ENCODE results near the gene MBOAT1.

Gene MBOAT1

GRCh38 chr6:20243288-20243687, 31.0 kb upstream of the MBOAT1 start:
- TF ChIP-seq CTCF (IDR thresholded peaks at IDR 0.05; ENCODE audit: low read depth, low read length, missing control alignments), result no peak
- H3K27ac ChIP-seq, result no peak overlapping the region
- in situ Hi-C loops (cut with HindIII; ENCODE audit: low pct_ligation_motif_present, low sequenced_read_pairs), result no loop called here
- H3K36me3 ChIP-seq (replicated peaks), result no peaks in the 10 kb centered on the region
- DNase-seq, result no peak
- H3K4me3 ChIP-seq (ENCODE audit: low read depth, low read length), result no peak overlapping the region
- no peaks in the 10 kb centered on the region for H3K27me3 ChIP-seq (replicated peaks)

- no peaks in the 10 kb centered on the region for H3K36me3 ChIP-seq (replicated peaks)
- no peak overlapping the region for H3K4me3 ChIP-seq (ENCODE audit: low read depth, low read length)
- H3K27me3 ChIP-seq (replicated peaks), result no peaks in the 10 kb centered on the region
- H3K27ac ChIP-seq, result no peak overlapping the region
- in situ Hi-C loops (cut with HindIII; ENCODE audit: low pct_ligation_motif_present, low sequenced_read_pairs), result no loop called here
- no peak for TF ChIP-seq CTCF (IDR thresholded peaks at IDR 0.05; ENCODE audit: low read depth, low read length, missing control alignments)
- DNase-seq, result no peak
Observed at GRCh38 chr6:20242397-20242796, 30.1 kb upstream of the MBOAT1 start.

GRCh38 chr6:20241102-20241501, 28.8 kb upstream of the MBOAT1 start:
- in situ Hi-C loops (cut with HindIII; ENCODE audit: low pct_ligation_motif_present, low sequenced_read_pairs), result no loop called here
- no peak overlapping the region for H3K4me3 ChIP-seq (ENCODE audit: low read depth, low read length)
- H3K36me3 ChIP-seq (replicated peaks), result no peaks in the 10 kb centered on the region
- DNase-seq, result no peak
- no peak overlapping the region for H3K27ac ChIP-seq
- H3K27me3 ChIP-seq (replicated peaks), result no peaks in the 10 kb centered on the region
- TF ChIP-seq CTCF (IDR thresholded peaks at IDR 0.05; ENCODE audit: low read depth, low read length, missing control alignments), result no peak

- Histone ChIP-seq H3K36me3 (replicated peaks) (no peaks in the 10 kb centered on the region), H3K27ac (no peak overlapping the region), H3K4me3 (ENCODE audit: low read depth, low read length) (no peak overlapping the region), H3K27me3 (replicated peaks) (no peaks in the 10 kb centered on the region)
- in situ Hi-C loops (cut with HindIII; ENCODE audit: low pct_ligation_motif_present, low sequenced_read_pairs), result no loop called here
- no peak for DNase-seq
- no peak for TF ChIP-seq CTCF (IDR thresholded peaks at IDR 0.05; ENCODE audit: low read depth, low read length, missing control alignments)
Observed at GRCh38 chr6:20238688-20239587, 26.7 kb upstream of the MBOAT1 start.

GRCh38 chr6:20237677-20238460, 25.6 kb upstream of the MBOAT1 start:
- H3K4me3 ChIP-seq (ENCODE audit: low read depth, low read length), result no peak overlapping the region
- no peak for TF ChIP-seq CTCF (IDR thresholded peaks at IDR 0.05; ENCODE audit: low read depth, low read length, missing control alignments)
- no peaks in the 10 kb centered on the region for H3K36me3 ChIP-seq (replicated peaks)
- in situ Hi-C loops (cut with HindIII; ENCODE audit: low pct_ligation_motif_present, low sequenced_read_pairs), result no loop called here
- H3K27ac ChIP-seq, result no peak overlapping the region
- DNase-seq, result no peak
- H3K27me3 ChIP-seq (replicated peaks), result no peaks in the 10 kb centered on the region

All from brain microvascular endothelial cell (primary cell).